ENCODE results near the gene USP4. TPM values are rescaled to one million over a fixed set of nuclear protein-coding genes. Genes with fewer than 3 reads are reported as not detected.
"Not testable (repeated sequence)": the region's sequence is repeated elsewhere in the genome, so short reads cannot be mapped to it uniquely, and the experiment has no call there.

Gene USP4
- total and polyA plus RNA-seq, 8 donors: 57.7 to 77.1 (median 73.0) TPM

GRCh38 chr3:49237344-49237743 is 102.5 kb downstream of the USP4 start:
- no peak for TF ChIP-seq CTCF (IDR thresholded peaks at IDR 0.05)
- Histone ChIP-seq H3K4me1 (peaks cover 0 to 26% of the 10 kb centered on the region in 2 donors), H3K27me3 (no peaks in the 10 kb centered on the region), H3K4me3 (no peak overlapping the region), H3K9me3 (peaks cover 0 to 26% of the 10 kb centered on the region in 2 donors), H3K36me3 (no peaks in the 10 kb centered on the region), H3K27ac (no peak overlapping the region)
- intact Hi-C loops (cut with DNase I): no loop called here
- ATAC-seq (no peak), DNase-seq (no peak)

GRCh38 chr3:49236226-49236625 is 103.6 kb downstream of the USP4 start:
- no peak for TF ChIP-seq CTCF (IDR thresholded peaks at IDR 0.05)
- Histone ChIP-seq H3K4me3 (no peak overlapping the region), H3K9me3 (peaks cover 0 to 35% of the 10 kb centered on the region in 2 donors), H3K4me1 (peaks cover 0 to 26% of the 10 kb centered on the region in 2 donors), H3K27me3 (no peaks in the 10 kb centered on the region), H3K36me3 (no peaks in the 10 kb centered on the region), H3K27ac (no peak overlapping the region)
- DNase-seq (no peak), ATAC-seq (no peak)
- intact Hi-C loops (cut with DNase I): no loop called here

GRCh38 chr3:49228817-49229216 is 111.0 kb downstream of the USP4 start:
- H3K27ac ChIP-seq; H3K27me3 ChIP-seq; DNase-seq; H3K4me3 ChIP-seq; H3K4me1 ChIP-seq; H3K36me3 ChIP-seq; ATAC-seq; intact Hi-C loops (cut with DNase I): not testable (repeated sequence)
- H3K9me3 ChIP-seq: peaks cover 0 to 72% of the 10 kb centered on the region in 2 donors

Small RNA genes lying within 50 kb of the gene (microRNA-seq; reads per million reads assigned to microRNA genes)
- gene MIR4271: 0 to 0.14 reads per million in 2 donors

Other genes starting within 250 kb of the USP4 start
- gene QRICH1, start 246.0 kb downstream of the USP4 start, total RNA-seq: 10 to 100 TPM; 71.6 to 74.2 TPM
- 10 to 100 TPM; 74.4 to 85.8 (median 77.9) TPM for gene QRICH1, start 246.0 kb downstream of the USP4 start, polyA plus RNA-seq (ENCODE audit: insufficient read length in 6 of 6)
- gene QARS1, start 235.3 kb downstream of the USP4 start, total RNA-seq: 100 to 1,000 TPM; 173 to 180 TPM
- 100 to 1,000 TPM; 288 to 323 (median 303) TPM for gene QARS1, start 235.3 kb downstream of the USP4 start, polyA plus RNA-seq (ENCODE audit: insufficient read length in 6 of 6)
- gene USP19, start 219.2 kb downstream of the USP4 start, total RNA-seq: 10 to 100 TPM; 50.9 to 54.7 TPM
- 10 to 100 TPM; 42.8 to 55.0 (median 47.9) TPM for gene USP19, start 219.2 kb downstream of the USP4 start, polyA plus RNA-seq (ENCODE audit: insufficient read length in 6 of 6)
- 100 to 1,000 TPM; 283 to 484 TPM for gene LAMB2, start 207.0 kb downstream of the USP4 start, total RNA-seq
- gene LAMB2, start 207.0 kb downstream of the USP4 start, polyA plus RNA-seq (ENCODE audit: insufficient read length in 6 of 6): 100 to 1,000 TPM; 431 to 501 (median 444) TPM
- 10 to 100 TPM; 16.9 to 21.0 TPM for gene CCDC71, start 173.7 kb downstream of the USP4 start, total RNA-seq
- gene CCDC71, start 173.7 kb downstream of the USP4 start, polyA plus RNA-seq (ENCODE audit: insufficient read length in 6 of 6): 10 to 100 TPM; 15.8 to 24.9 (median 22.1) TPM
- 10 to 100 TPM; 31.2 to 33.3 TPM for gene KLHDC8B, start 168.5 kb downstream of the USP4 start, total RNA-seq
- gene KLHDC8B, start 168.5 kb downstream of the USP4 start, polyA plus RNA-seq (ENCODE audit: insufficient read length in 6 of 6): 10 to 100 TPM; 40.0 to 51.7 (median 46.7) TPM
- 1 to 10 TPM; 4.2 to 9.8 TPM for gene C3orf62, start 62.8 kb downstream of the USP4 start, total RNA-seq
- 10 to 100 TPM; 10.2 to 13.7 (median 12.1) TPM for gene C3orf62, start 62.8 kb downstream of the USP4 start, polyA plus RNA-seq (ENCODE audit: insufficient read length in 6 of 6)
- 100 to 1,000 TPM; 468 to 518 TPM for gene GPX1, start 18.3 kb upstream of the USP4 start, total RNA-seq
- gene GPX1, start 18.3 kb upstream of the USP4 start, polyA plus RNA-seq (ENCODE audit: insufficient read length in 6 of 6): 100 to 1,000 TPM; 100 to 164 (median 131) TPM
- 100 to 1,000 TPM; 480 to 625 TPM for gene RHOA, start 71.9 kb upstream of the USP4 start, total RNA-seq
- 100 to 1,000 TPM; 467 to 545 (median 514) TPM for gene RHOA, start 71.9 kb upstream of the USP4 start, polyA plus RNA-seq (ENCODE audit: insufficient read length in 6 of 6)
- 10 to 100 TPM; 37.2 to 41.5 TPM for gene TCTA, start 72.4 kb upstream of the USP4 start, total RNA-seq
- 10 to 100 TPM; 17.7 to 24.4 (median 20.3) TPM for gene TCTA, start 72.4 kb upstream of the USP4 start, polyA plus RNA-seq (ENCODE audit: insufficient read length in 6 of 6)
- gene AMT, start 82.4 kb upstream of the USP4 start, total RNA-seq: 1 to 10 TPM; 5.9 to 8.8 TPM
- gene AMT, start 82.4 kb upstream of the USP4 start, polyA plus RNA-seq (ENCODE audit: insufficient read length in 6 of 6): 10 to 100 TPM; 27.3 to 41.0 (median 33.5) TPM
- 10 to 100 TPM; 17.1 to 23.4 TPM for gene NICN1, start 89.3 kb upstream of the USP4 start, total RNA-seq
- 10 to 100 TPM; 20.0 to 28.6 (median 25.3) TPM for gene NICN1, start 89.3 kb upstream of the USP4 start, polyA plus RNA-seq (ENCODE audit: insufficient read length in 6 of 6)
- gene DAG1, start 130.2 kb upstream of the USP4 start, total RNA-seq: 100 to 1,000 TPM in 1 of 2 donors, 10 to 100 TPM in 1; 87.9 to 116 TPM
- 10 to 100 TPM; 43.4 to 58.1 (median 50.4) TPM for gene DAG1, start 130.2 kb upstream of the USP4 start, polyA plus RNA-seq (ENCODE audit: insufficient read length in 6 of 6)
- gene BSN, start 214.4 kb upstream of the USP4 start, total RNA-seq: under 1 TPM; 0.26 to 0.44 TPM
- gene BSN, start 214.4 kb upstream of the USP4 start, polyA plus RNA-seq (ENCODE audit: insufficient read length in 6 of 6): 1 to 10 TPM in 2 of 6 donors, under 1 TPM in 4; 0.67 to 1.1 (median 0.94) TPM